GM19455 (cell line): ENCODE measurements around the gene SLC2A13.
"Not testable (repeated sequence)": the region's sequence is repeated elsewhere in the genome, so short reads cannot be mapped to it uniquely, and the experiment has no call there.

Experiments
- ATAC-seq: cut with Tn5 transposase; IDR thresholded peaks from one replicate; pipeline ENCODE4 v1.9.1; 2021; ENCODE audit not compliant: unreplicated experiment

SLC2A13 gene

DNA sequence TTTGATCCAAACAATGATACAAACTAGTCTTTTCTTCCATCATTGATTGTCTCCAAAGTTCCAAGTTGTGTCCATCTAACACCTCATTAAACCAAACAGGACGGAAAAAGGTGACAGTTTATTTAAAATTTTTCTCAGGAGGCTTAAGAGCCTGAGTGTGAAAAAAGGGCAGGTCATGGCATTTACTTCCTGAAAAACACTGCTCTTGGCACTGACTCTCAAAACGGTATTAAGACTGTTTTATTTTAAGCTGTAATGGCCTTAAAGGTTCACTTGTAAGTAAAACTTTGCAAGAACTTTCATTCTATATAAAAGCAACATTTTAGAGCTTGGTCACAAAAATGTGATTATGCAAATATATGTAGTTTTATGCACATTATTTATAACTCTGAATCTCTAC, 222.5 kb downstream of the SLC2A13 start:
- no peak for ATAC-seq

DNA sequence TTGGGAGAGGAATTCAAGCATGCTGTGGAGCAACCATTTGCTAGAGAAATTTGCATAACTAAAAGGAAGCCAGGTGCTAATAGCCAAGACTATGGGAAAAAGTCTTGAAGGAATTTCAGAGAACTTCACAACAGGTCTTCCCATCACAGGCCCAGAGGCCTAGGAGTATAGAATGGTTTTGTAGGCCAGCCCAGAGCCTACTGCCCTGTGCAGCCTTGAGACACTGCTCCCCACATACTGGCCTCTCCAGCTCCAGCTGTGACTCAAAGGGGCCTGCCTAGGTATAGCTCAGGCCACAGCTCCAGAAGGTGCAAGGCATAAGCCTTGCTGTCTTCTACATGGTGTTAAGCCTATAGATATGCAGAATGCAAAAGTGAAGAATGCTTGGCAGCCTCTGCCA, 227.1 kb downstream of the SLC2A13 start:
- ATAC-seq, result no peak

DNA sequence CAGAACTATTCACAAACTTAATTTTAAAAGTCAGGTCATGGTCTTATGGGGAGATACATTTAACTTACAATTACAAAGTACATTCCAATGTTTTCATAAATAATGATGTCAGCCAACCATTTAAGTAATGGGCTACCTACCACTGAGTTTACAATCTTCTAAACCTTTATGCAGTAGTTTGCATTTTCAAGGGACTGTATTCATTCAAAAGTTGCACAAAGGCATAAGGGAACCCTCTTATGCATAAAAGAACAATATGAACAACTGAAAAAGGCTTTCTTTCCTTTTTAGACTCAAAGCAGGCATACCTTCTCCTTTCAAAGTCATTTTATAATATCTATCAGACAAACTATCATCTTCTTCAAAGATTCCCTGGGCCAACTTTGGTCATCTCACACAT, 230.2 kb downstream of the SLC2A13 start:
- no peak for ATAC-seq

DNA sequence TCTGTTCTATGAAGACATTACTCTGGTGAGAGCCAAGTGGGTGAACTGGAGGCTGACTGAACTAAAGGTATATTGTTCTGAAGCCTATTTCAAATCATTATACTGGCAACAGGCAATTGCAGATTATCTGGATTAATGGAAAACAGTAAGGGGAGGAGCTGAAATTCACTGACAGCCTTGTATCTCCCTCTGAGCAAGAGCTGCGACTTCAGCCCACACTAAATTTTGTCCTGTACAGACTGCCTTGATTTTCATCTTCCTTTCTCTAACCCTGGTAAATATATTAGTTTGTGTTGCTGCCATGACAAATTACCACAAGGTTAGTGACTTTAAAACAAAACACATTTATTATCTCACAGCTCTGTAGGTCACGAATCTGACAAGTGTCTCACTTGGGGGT, 231.1 kb downstream of the SLC2A13 start:
- ATAC-seq, result no peak

DNA sequence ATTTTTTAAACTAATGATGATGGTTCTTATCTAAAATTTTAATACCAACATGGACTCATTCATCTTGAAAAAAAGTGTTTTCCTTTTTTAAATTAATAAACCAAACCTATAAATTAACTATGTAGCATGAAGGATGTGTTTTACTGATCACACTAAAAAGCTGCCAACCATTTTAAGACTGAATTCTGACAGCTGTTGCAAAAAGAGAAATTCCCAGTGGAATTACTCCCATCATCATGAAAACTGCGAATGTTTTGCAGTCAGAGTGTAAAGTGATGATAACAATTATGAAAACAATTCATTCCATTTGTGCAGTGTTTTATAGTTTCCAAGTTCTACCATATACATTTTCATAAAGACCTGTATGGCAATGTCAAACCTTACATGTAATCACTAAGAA, 232.8 kb downstream of the SLC2A13 start:
- no peak for ATAC-seq

DNA sequence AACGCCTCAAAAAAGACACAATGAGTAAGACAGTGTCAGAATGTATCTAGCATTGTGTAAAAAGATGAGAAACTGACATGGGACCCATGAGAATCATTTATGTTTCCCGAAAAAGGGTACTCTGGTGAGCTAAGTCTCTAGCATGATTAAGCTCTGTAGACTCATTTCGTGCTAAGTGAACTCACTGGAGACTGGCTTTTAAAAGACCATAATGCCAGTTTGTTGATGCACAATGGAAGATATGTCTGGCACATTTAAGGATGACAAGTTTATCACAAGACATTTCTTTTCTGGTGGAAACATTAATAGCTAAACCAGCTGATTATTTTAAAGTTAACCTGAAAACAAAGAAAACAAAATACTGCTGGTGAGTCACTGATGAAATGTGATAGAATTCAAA, 233.5 kb downstream of the SLC2A13 start:
- ATAC-seq, result no peak

DNA sequence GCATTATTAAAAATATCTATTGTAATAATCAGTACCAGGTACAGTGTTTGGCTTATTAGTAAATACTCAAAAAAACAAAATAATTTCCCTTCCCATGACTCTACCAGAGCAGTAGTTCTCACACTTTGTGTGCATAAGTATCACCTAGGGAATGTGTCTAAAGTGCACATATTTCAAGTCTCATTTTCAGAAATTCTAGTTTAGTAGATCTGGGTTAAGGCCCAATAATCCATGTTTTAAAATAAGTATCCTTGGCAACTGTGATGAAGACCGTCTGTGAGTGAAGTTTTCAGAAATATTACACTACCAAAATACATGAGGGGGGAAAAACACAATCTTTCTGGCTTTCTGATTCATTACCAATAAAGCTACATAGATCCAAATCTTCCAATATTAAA, 237.6 kb downstream of the SLC2A13 start:
- no peak for ATAC-seq

DNA sequence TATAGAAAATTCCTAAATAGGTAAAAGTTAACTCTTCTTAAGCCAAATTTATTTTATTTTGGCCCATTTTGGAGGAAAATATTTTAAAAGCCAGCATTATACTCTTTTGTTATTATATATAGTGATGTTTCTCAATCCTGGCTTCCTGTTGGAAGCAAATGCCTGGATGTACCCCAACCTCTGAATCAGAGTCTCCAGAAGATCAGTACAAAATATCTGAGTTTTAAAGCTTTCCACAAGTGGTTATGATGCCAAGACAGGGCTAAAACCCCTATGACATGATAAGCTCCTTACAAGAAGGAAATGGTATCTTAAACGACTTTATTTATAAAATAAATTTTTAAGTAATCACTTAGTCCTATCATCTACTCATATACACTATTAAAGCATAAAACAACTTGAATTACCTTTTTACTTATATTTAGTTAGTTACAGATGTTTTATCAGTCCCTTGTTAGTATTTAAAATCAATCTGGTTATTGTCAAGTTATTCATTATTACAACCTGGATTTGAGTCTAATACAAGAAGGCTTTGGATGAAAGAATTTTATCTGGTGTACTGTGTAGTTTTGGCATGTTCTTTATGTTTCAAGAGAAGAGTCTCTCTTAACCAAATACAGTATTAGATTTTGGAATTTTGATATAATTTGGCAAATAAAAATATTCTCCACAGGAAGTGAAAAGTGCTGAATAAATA, 238.1 kb downstream of the SLC2A13 start:
- ATAC-seq, result no peak

DNA sequence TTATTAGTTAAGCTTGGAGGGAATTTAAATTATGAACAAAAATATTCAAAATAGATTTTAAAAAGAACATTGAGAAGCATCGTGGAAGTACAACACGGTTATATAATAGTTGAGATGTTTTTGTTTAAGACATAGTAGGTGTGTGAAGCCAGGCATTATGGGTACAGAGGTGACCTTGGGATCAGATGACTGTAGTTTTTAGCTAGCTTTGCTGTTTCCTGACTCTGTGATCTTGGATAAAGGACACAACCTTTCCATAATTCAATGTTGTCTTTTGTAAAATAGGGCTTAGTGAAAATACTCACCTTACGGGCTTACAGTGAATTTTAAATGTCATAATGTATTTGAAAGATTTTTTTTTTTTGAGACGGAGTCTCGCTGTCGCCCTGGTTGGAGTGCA, 239.7 kb downstream of the SLC2A13 start:
- ATAC-seq, result no peak

DNA sequence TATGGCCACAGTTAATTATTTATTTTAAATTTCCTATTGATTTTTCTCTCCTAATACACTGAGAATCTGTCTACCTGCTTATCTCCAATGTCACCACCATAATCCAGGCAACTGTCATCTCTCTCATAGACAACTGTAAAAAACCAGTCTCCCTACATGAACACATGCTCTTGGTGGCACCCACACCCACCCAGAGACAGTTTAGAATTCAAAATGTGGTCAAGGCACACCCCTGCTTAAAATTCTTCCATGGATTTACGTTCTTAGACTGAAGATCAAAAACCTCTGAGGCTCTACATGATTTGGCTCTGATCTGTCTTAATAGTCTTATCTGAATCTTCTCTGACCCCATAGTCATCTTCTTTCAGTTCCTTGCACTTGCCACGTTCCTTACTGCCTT, 245.2 kb downstream of the SLC2A13 start:
- no peak for ATAC-seq

DNA sequence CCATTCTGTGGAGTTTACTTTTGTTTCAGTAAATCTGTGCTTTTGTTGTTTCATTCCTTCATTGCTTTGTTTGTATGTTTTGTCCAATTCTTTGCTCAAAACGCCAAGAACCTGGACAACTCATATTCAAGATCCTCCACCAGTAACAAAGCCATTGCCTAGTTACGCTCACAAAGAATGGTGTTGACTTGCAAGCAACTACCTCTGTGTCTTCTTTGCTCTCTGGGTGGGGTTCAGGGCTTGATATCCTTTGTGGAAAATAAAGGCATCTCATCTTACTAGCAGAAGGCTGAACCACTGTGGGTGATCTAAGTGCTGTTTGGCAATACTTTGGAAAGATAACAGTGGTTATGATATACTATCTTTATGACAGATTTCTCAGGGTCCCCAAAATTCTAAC, 252.9 kb downstream of the SLC2A13 start:
- ATAC-seq, result no peak

DNA sequence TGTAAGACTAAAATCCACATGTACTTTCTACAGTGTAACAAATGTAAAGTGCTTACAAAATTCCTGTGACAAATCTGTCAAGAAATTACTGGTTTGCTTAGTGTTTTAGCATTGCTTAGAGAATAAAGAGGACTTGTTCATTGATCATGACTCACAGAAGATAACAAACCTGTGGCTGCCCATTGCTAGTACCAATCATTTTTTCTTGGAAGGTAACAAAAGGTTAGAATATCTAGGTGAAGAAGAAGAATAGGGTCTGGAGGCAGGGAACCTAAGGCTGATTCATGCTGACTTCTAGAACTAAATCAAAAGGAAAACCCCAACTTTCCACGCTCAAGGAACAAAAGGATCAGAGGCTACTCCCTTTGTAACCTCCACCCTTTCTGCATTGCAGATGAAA, 253.5 kb downstream of the SLC2A13 start:
- ATAC-seq, result no peak

DNA sequence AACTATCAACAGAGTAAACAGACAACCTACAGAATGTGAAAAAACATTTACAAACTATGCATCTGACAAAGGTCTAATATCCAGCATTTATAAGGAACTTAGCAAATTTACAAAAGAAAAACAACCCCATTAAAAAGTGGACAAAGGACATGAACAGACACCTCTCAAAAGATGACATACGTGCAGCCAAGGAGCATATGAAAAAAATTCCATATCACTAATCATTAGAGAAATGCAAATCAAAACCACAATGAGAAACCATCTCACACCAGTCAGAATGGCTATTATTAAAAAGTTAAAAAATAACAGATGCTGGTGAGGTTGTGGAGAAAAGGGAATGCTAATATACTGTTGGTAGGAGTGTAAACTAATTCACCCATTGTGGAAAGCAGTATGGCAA, 257.7 kb downstream of the SLC2A13 start:
- ATAC-seq, result not testable (repeated sequence)

DNA sequence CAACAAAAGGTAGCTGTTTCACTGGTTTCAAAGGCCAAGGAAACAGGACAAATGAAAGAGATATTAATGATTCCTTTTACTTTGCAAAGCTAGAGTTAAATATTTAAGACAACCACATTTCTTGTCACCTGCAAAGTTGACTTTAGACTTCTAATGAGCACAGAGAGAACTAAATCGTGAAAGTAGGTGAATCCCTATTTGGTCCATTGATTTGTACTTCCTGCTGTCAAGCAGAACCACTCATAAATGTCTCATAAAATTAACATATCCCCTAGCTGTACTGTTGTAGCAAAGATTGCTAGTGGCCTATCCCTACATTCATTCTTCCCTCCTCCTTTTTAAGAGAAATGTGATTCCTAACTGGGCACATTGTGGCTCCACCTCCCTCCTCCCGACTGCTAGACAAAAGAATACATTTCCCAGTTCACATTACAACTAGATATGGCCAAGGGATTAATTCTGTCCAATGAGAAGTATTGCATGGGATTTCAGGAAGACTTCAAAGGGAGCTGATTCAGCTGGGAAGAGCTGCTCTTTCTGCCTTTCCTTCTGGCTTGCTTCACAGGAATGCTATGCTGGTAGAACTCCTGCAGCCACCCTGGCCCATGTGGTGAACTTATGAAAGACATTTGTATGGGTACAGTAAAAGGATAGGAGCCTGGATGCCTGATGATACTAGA, 258.8 kb downstream of the SLC2A13 start:
- ATAC-seq, result no peak

DNA sequence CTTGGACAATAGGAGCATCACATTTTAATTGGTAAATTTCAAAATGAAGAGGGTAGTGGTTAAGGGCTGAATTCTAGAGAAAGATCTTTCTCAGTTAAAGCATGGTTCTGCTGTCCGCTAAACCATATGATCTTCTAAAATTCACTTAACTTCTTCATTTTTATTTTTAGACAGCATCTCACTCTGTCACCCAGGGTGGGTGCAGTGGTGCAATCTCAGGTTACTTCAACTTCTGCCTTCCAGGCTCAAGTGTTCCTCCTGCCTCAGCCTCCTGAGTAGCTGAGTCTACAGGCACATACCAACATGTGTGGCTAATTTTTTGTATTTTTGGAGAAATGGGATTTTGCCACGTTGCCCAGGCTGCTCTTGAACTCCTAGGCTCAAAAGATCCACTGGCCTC, 259.6 kb downstream of the SLC2A13 start:
- no peak for ATAC-seq

DNA sequence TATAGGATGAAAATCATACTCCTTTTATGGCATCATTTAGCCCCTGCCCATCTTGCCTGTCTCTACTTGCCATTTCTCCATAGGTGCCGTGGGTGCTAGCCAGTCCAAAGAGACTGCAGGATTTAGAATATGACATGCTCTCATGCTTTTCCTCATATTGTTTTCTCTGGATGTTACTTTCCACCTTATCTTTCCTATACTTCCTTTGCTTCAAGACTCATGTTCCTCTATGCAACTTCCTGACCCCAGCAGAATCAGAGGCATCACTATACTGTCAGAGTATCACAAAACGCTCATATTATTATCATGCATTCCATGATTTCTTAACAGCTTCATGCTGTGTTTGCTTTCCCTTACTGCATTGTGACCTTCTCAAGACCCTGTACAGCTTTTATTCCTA, 265.5 kb downstream of the SLC2A13 start:
- no peak for ATAC-seq

DNA sequence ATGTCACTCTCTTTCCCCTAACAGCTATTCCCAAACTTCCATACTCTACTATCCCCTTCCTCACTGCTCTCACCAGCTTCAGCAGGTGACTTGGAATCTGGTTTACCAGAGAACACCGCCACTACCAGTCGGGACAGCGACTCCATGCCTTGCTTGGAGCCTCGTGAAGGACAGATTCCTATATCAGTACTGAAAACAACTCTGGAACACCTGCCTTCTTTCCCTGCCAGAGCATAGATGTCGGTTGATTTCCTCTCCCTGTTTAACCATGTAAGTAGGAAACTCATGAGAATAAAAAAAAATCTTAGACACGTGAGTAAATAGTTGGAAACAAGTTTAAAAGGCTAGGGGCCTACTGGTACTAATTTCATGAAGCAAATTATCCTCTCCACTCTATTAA, 266.8 kb downstream of the SLC2A13 start:
- no peak for ATAC-seq

DNA sequence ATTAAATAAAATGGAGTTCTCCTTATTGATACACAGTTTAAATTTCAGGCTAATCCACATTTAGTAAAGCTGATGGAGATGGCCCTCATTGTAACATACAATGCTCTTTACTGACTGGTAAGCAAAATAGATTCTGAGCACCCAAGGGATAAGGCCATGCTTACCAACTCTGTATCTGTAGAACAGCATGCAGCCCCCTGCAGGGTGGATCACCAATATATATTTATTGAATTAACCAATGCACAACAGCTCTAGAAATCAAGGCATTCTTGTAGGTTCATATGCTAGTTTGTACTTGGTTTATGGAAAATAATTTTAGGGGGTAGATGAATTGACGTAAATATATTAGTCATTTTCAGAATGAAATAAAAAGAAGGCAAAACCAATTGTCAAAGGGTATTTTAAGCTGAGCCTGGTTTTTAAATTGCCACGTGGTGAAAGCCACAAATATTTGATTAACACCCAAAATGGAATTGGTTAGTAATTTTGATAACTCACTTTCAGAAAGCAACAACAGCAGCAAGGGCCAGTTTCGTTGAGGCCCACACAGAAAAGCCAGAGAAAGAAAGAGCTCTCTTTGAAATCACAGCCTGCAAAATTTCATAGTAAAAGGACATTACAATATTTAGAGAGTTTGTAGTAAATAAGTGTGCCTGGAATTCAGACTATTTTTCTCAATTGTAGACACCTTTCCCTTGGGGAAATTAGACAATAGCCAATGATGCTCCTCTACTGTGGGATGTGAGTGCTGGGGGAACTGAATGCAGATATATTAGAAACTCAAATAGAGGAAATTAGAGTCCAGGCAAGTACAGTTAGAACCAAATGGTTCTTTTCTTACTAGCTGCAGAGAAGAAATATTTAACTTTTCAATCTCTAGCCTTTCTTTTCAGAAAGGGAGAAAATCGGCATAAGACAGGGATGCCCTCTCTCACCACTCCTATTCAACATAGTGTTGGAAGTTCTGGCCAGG, 270.1 kb downstream of the SLC2A13 start:
- ATAC-seq, result peak; percentile 69

DNA sequence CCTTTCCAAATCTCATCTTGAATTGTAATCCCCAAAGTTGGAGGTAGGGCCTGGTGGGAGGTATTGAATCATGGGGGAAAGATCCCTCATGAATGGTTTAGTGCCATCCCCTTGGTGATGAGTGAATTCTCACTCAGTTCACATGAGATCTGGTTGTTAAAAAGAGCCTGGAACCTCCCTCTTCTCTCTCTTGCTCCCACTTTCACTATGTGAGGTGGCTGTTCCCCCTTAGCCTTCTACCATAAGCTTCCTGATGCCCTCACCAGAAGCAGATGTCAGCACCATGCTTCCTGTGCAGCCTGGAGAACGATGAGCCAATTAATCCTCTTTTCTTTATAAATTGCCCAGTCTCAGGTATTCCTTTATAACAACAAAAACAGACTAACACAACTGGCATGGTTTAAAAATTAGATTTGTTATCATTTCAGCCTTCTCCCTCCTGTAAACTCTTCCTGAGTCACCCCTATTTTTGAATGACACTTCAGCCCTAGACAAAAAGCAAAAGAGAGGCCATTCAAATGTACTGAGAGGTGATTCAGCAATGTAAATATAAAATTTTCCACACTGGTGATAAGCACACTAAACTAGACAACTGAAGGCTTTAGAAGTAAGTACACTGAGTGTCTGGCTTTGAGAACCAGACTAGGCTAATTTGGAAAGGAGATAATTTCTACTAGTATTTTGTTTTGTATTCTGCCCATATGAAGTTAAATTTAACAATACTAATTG, 274.1 kb downstream of the SLC2A13 start:
- ATAC-seq, result no peak

DNA sequence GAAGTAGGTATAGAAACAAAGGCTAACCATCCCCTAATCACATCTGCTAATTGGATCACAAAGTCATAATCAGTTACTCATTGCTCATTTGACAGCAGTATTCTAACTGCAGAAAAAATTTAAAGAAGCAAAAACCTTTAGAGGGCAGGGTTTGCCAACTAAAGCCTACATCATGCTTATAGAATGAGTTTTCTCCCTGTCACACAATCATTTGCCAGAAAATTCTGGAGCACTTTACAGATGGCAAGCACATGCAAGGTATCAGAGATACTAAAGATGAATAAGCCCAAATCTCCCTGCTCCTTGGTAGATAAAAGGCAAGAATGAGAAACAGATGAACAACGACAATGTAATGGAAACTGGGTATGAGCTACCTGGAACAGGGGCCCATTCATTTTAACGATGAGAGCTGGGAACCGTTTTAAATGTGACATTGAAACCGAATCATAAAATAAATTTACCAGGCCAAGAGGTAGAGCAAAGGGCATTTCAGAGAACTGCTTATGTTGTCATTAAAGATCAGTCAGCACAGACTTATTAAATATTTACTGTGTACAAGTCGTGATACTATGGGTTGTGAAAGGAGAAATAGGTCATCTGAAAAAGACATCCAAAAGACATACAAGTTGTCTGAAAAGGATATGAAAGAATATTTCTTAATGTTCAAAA, 274.9 kb downstream of the SLC2A13 start:
- ATAC-seq, result no peak

DNA sequence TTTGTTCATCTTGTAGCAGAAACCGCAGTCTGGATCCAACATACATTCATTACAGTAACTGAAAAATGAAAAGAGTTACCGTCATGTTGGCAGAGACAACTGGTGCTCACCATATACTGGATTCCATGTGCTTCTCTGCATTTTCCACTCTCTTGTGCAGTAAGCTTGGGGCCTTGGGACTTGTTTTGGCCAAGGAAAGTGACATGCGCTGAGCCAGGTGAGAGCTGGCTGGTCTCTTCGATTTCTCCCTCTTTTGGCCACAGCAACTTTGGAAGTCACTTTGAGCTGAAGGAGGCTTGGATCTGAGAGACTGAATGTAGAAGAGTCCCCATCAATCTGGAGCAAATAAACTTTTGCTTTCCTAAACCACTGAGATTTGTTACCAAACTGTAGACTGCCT, 275.7 kb downstream of the SLC2A13 start:
- ATAC-seq, result no peak
